Tibial nerve (tissue), 4 donors: ENCODE data around the gene RFX5. TPM values are rescaled to one million over a fixed set of nuclear protein-coding genes. Genes with fewer than 3 reads are reported as not detected.

ENCODE experiments used
- DNase-seq, 2 donors: peaks; one replicate each; pipeline ENCODE4 v3.0.0-alpha.2; 2019; ENCODE audit warnings: low spot score in 2 of 2
- H3K27ac ChIP-seq, 4 donors: fragments of 200-600 bp; sonication (generic) in 3 of 4; one replicate each; pipeline ENCODE4 v1.5.1; 2017 to 2019; ENCODE audit warnings: mild to moderate bottlenecking in 1 of 4
- H3K27me3 ChIP-seq, 2 donors: fragments of 200-600 bp; sonication (generic) in 1 of 2; one replicate each; pipeline versions ENCODE4 v1.5.1 to v1.6.0; 2017 to 2019
- H3K36me3 ChIP-seq, 3 donors: fragments of 200-600 bp; sonication (generic); one replicate each; pipeline ENCODE4 v1.5.1; 2018 to 2019
- H3K4me1 ChIP-seq, 4 donors: fragments of 200-600 bp; sonication (generic) in 3 of 4; one replicate each; pipeline ENCODE4 v1.5.1; 2017 to 2019
- H3K4me3 ChIP-seq, 4 donors: fragments of 200-600 bp; sonication (generic) in 3 of 4; one replicate each; pipeline ENCODE4 v1.5.1; 2017 to 2019; ENCODE audit warnings: mild to moderate bottlenecking in 1 of 4, moderate library complexity in 1 of 4
- H3K9me3 ChIP-seq, 4 donors: fragments of 200-600 bp; sonication (generic) in 3 of 4; one replicate each; pipeline ENCODE4 v1.5.1; 2017 to 2019
- EP300 ChIP-seq, 2 donors: sonication (generic); formaldehyde crosslinking; IDR thresholded peaks; one replicate each; pipeline ENCODE4 v1.6.1; 2017; ENCODE audit warnings: antibody characterized with exemption in 2 of 2, mild to moderate bottlenecking in 1 of 2
- POLR2A ChIP-seq, 2 donors: fragments of 450-650 bp; IDR thresholded peaks; one replicate each; pipeline ENCODE4 v1.6.1; 2017; ENCODE audit warnings: antibody characterized with exemption in 2 of 2, mild to moderate bottlenecking in 2 of 2, moderate library complexity in 2 of 2
- WGBS, 2 donors: methylation state at CpG; one replicate each; pipeline ENCODE4 v1.1.5; 2018; 5-methylcytosine and 5-hydroxymethylcytosine counted together
- total RNA-seq, 4 donors: library from RNA; depleted of rRNA; stranded (reverse); fragments of >200 nt; gene quantifications; one replicate each; pipeline ENCODE4 v1.1.0, GENCODE V29; 2016
- TF ChIP-seq, protein P1 (sequence below), 5 experiments: fragments of 200-600 bp in 3 of 5; fragments of 450-650 bp in 2 of 5; sonication (generic) in 3 of 5; IDR thresholded peaks; one replicate each; pipeline ENCODE4 v1.5.1; 2016 to 2019; ENCODE audit warnings: antibody characterized with exemption in 5 of 5, mild to moderate bottlenecking in 3 of 5, moderate library complexity in 2 of 5

Gene RFX5
- total RNA-seq, 4 donors from 2014 or later, result 17.7 to 45.0 (median 32.8) TPM

DNA sequence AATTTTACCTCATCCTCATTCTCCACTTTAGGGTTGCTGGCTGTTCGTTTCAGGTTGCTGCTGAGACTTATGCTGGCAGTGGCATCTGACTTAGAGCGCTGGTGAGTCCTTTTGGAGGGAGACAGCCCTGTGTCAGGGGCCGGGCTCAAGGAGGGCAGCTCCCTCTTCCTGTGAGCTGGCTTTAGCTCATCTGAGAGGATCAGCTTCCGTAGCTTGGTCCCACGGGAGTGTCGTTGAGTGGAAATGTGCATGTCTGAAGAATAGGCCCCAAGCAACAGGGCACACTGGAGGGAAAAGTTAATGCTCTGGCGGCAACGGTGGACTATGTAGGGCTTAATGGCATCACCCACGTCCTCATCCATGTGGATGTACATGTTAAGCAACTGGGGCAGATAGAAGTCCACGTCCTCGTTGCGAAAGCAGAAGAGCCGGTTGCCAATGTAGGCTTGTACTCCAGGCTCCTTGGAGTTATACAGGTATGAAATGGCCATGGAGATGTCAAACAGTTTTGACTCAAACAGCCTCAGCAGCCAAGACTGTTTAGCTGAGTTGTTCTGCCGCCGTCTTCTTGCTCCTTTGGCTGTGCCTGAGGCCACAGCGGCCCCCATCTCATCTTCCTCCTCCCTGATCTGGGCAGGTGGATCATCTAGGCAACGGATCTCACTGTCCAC is 31.4 kb downstream of the RFX5 start:
- Histone ChIP-seq H3K4me1 (peaks cover 13 to 78% (median 48%) of the 10 kb centered on the region in 4 donors), H3K9me3 (no peaks in the 10 kb centered on the region), H3K36me3 (peaks cover 0 to 53% (median 12%) of the 10 kb centered on the region in 3 donors), H3K27me3 (no peaks in the 10 kb centered on the region), H3K27ac (peak overlapping the region in 3 of 4 donors; percentile 47 to 95 (median 90)), H3K4me3 (no peak overlapping the region)
- TF ChIP-seq EP300 (IDR thresholded peaks at IDR 0.05) (no peak), POLR2A (IDR thresholded peaks at IDR 0.05) (no peak)
- TF ChIP-seq, protein P1, sequence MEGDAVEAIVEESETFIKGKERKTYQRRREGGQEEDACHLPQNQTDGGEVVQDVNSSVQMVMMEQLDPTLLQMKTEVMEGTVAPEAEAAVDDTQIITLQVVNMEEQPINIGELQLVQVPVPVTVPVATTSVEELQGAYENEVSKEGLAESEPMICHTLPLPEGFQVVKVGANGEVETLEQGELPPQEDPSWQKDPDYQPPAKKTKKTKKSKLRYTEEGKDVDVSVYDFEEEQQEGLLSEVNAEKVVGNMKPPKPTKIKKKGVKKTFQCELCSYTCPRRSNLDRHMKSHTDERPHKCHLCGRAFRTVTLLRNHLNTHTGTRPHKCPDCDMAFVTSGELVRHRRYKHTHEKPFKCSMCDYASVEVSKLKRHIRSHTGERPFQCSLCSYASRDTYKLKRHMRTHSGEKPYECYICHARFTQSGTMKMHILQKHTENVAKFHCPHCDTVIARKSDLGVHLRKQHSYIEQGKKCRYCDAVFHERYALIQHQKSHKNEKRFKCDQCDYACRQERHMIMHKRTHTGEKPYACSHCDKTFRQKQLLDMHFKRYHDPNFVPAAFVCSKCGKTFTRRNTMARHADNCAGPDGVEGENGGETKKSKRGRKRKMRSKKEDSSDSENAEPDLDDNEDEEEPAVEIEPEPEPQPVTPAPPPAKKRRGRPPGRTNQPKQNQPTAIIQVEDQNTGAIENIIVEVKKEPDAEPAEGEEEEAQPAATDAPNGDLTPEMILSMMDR (IDR thresholded peaks at IDR 0.05), result no peak
- WGBS, 2 donors, result 88 to 90% methylated on average over 17 of the region's 17 CpGs
- no peak for DNase-seq

DNA sequence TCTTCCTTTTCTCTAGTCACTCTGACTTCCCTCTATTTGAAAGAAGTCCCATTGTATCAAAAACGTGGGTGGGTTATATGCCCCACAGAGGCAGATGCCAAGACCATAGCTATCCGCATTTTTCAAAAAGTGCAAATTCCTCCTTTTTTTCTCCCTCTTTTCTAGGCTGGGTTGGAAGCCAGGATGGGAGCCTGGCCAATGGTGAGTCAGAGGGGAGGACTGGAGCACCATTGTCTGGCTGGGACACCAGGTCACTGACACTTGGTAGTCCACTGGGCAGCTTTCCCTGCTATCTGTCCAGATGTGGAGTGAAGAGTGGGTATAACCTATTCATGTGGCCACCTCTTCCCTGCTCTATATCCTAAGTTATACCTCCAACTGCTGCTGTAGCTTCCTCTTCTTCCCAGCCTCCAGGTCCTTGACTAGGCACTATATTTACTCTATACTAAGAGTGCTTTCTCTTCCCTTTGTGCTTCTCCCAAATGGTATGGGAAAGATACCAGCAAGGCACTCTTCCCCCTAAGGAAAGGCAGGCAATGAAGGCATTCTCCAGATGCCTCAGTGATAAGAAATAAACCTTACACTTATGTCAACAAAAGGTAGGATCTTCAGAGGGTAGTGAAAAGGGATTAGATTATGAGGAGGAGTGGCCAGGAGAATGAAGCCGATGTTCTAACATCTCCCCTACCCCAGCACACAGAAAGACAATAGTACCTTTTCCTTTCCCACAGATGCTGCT is 32.7 kb downstream of the RFX5 start:
- Histone ChIP-seq H3K4me1 (peaks cover 13 to 79% (median 62%) of the 10 kb centered on the region in 4 donors), H3K36me3 (peaks cover 0 to 39% (median 12%) of the 10 kb centered on the region in 3 donors), H3K27me3 (no peaks in the 10 kb centered on the region), H3K27ac (peak overlapping the region; percentile 58 to 95 (median 84)), H3K9me3 (no peaks in the 10 kb centered on the region), H3K4me3 (no peak overlapping the region)
- WGBS, 2 donors, result 29 to 39% methylated on average over 3 of the region's 3 CpGs
- TF ChIP-seq POLR2A (IDR thresholded peaks at IDR 0.05) (no peak), EP300 (IDR thresholded peaks at IDR 0.05) (peak; percentile 51 to 80)
- peak; percentile 87 to 93 for DNase-seq

DNA sequence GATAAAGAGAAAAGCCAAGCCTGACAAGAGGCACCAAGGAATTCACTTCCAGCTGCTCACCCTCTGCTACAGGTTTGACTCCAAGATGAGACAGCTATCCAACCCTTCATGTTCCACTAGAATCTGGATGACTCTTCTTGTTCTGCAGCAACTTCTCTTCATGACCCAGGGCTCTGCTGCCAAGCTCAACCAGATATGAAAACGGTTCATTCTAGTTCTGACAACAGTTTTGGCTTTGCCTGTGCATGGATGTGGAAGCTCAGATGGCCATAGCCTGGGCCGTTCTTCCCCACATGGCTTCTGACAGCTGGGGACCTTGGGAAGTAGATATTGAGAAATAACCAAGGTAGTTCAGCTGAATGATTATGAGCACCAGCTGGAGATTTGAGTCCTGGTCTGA is 33.6 kb downstream of the RFX5 start:
- 18 to 35% methylated on average over 2 of the region's 2 CpGs for WGBS, 2 donors
- H3K4me3 ChIP-seq, result no peak overlapping the region
- H3K27me3 ChIP-seq, result no peaks in the 10 kb centered on the region
- peak overlapping the region; percentile 58 to 95 (median 84) for H3K27ac ChIP-seq
- TF ChIP-seq, protein P1 (IDR thresholded peaks at IDR 0.05), result no peak
- TF ChIP-seq EP300 (IDR thresholded peaks at IDR 0.05), result no peak
- no peak for TF ChIP-seq POLR2A (IDR thresholded peaks at IDR 0.05)
- no peak for DNase-seq
- H3K4me1 ChIP-seq, result peaks cover 13 to 79% (median 63%) of the 10 kb centered on the region in 4 donors
- peaks cover 0 to 41% (median 12%) of the 10 kb centered on the region in 3 donors for H3K36me3 ChIP-seq
- no peaks in the 10 kb centered on the region for H3K9me3 ChIP-seq

- TF ChIP-seq, protein P1 (IDR thresholded peaks at IDR 0.05), result no peak
- no peak for TF ChIP-seq POLR2A (IDR thresholded peaks at IDR 0.05)
- no peak for TF ChIP-seq EP300 (IDR thresholded peaks at IDR 0.05)
- H3K36me3 ChIP-seq, result peaks cover 0 to 42% (median 12%) of the 10 kb centered on the region in 3 donors
- no peak for DNase-seq
- H3K4me1 ChIP-seq, result peaks cover 13 to 85% (median 63%) of the 10 kb centered on the region in 4 donors
- no peak overlapping the region for H3K4me3 ChIP-seq
- H3K27me3 ChIP-seq, result no peaks in the 10 kb centered on the region
- WGBS, 2 donors, result 84 to 85% methylated on average over 8 of the region's 8 CpGs
- H3K9me3 ChIP-seq, result no peaks in the 10 kb centered on the region
- peak overlapping the region; percentile 58 to 95 (median 84) for H3K27ac ChIP-seq
Observed at GRCh38 chr1:151312826-151313225, 34.2 kb downstream of the RFX5 start.

DNA sequence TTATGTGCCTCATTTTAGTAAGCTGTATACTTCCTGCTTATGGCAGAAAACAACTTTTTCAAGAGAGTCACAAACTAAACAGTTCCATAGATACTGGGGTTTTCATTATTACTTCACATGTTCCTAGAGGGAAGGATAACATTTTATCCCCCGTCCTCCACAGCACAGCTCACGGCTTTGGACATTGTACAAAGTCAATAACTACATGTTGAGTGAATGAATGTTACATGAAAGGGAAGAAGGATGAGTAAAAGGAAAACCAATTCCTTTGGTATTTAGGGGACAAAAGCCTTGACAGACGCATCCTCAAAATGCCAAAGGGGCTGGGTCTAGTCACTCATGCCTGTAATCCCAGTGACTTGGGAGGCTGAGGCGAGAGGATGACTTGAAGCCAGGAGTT is 34.6 kb downstream of the RFX5 start:
- peaks cover 0 to 42% (median 13%) of the 10 kb centered on the region in 3 donors for H3K36me3 ChIP-seq
- peaks cover 13 to 85% (median 63%) of the 10 kb centered on the region in 4 donors for H3K4me1 ChIP-seq
- peak overlapping the region; percentile 58 to 95 (median 84) for H3K27ac ChIP-seq
- no peak overlapping the region for H3K4me3 ChIP-seq
- no peaks in the 10 kb centered on the region for H3K27me3 ChIP-seq
- TF ChIP-seq, protein P1 (IDR thresholded peaks at IDR 0.05), result no peak
- TF ChIP-seq EP300 (IDR thresholded peaks at IDR 0.05) (no peak), POLR2A (IDR thresholded peaks at IDR 0.05) (no peak)
- H3K9me3 ChIP-seq, result no peaks in the 10 kb centered on the region
- no peak for DNase-seq
- WGBS, 2 donors, result 78 to 81% methylated on average over 4 of the region's 4 CpGs
